ACC112 (cell line): ENCODE results near the gene OR4D10.
"Not testable (repeated sequence)": the region's sequence is repeated elsewhere in the genome, so short reads cannot be mapped to it uniquely, and the experiment has no call there.

ENCODE experiments used
- H2AFZ ChIP-seq: fragments of 200-600 bp; sonication (generic); one replicate; pipeline ENCODE4 v1.6.0; 2017; ENCODE audit warnings: antibody characterized with exemption, low read length; ENCODE audit not compliant: unreplicated experiment
- H3K27ac ChIP-seq: fragments of 200-600 bp; sonication (generic); 2 replicates; pipeline ENCODE4 v1.5.1; 2014; ENCODE audit warnings: low read depth, mild to moderate bottlenecking, antibody characterized with exemption, low read length, moderate library complexity
- H3K27me3 ChIP-seq: fragments of 200-600 bp; sonication (generic); 2 replicates; pipeline ENCODE4 v1.6.1; 2014; ENCODE audit warnings: mild to moderate bottlenecking, antibody characterized with exemption, low read length, moderate library complexity, mixed read lengths; ENCODE audit not compliant: insufficient read depth
- H3K36me3 ChIP-seq: fragments of 200-600 bp; sonication (generic); 2 replicates; pipeline ENCODE4 v1.6.1; 2016; ENCODE audit warnings: mild to moderate bottlenecking, antibody characterized with exemption, low read length, moderate library complexity, mixed read lengths; ENCODE audit not compliant: insufficient read depth
- H3K4me1 ChIP-seq: fragments of 200-600 bp; sonication (generic); one replicate; pipeline ENCODE4 v1.6.1; 2016; ENCODE audit warnings: low read length, mixed read lengths; ENCODE audit not compliant: insufficient read depth, unreplicated experiment, control insufficient read depth
- H3K4me3 ChIP-seq: fragments of 200-600 bp; sonication (generic); 2 replicates; pipeline ENCODE4 v1.5.1; 2014; ENCODE audit warnings: mild to moderate bottlenecking, low read depth, low read length
- H3K79me2 ChIP-seq: fragments of 200-600 bp; sonication (generic); one replicate; pipeline ENCODE4 v1.6.0; 2016; ENCODE audit warnings: low read length; ENCODE audit not compliant: control insufficient read depth, unreplicated experiment, insufficient read depth

Gene OR4D10

GRCh38 chr11:59459916-59460315 is 13.2 kb upstream of the OR4D10 start:
- Histone ChIP-seq H2AFZ (no peak overlapping the region), H3K79me2 (no peaks in the 10 kb centered on the region), H3K27ac (no peak overlapping the region), H3K36me3 (no peaks in the 10 kb centered on the region), H3K4me1 (no peaks in the 10 kb centered on the region), H3K4me3 (no peak overlapping the region), H3K27me3 (peaks cover 37% of the 10 kb centered on the region)

- no peaks in the 10 kb centered on the region for H3K4me1 ChIP-seq
- H3K4me3 ChIP-seq = no peak overlapping the region
- no peak overlapping the region for H2AFZ ChIP-seq
- no peak overlapping the region for H3K27ac ChIP-seq
- no peaks in the 10 kb centered on the region for H3K36me3 ChIP-seq
- H3K27me3 ChIP-seq = peaks cover 9% of the 10 kb centered on the region; the same call in 1 of the 2 replicates
- H3K79me2 ChIP-seq = no peaks in the 10 kb centered on the region
These were observed 9.9 kb upstream of the OR4D10 start for GRCh38 chr11:59463190-59463641.

GRCh38 chr11:59475176-59475575 is 2.1 kb downstream of the OR4D10 start:
- H3K4me1 ChIP-seq = no peaks in the 10 kb centered on the region
- H3K27ac ChIP-seq = no peak overlapping the region
- no peak overlapping the region for H3K4me3 ChIP-seq
- no peak overlapping the region for H2AFZ ChIP-seq
- no peaks in the 10 kb centered on the region for H3K79me2 ChIP-seq
- no peaks in the 10 kb centered on the region for H3K36me3 ChIP-seq
- peaks cover 59% of the 10 kb centered on the region for H3K27me3 ChIP-seq

- Histone ChIP-seq H3K27ac (no peak overlapping the region), H3K27me3 (peaks cover 37% of the 10 kb centered on the region), H3K4me3 (no peak overlapping the region), H2AFZ (no peak overlapping the region), H3K36me3 (no peaks in the 10 kb centered on the region), H3K79me2 (no peaks in the 10 kb centered on the region), H3K4me1 (no peaks in the 10 kb centered on the region)
These were observed 6.8 kb downstream of the OR4D10 start for GRCh38 chr11:59479906-59480305.

- H3K27ac ChIP-seq = no peak overlapping the region
- H3K36me3 ChIP-seq = no peaks in the 10 kb centered on the region
- no peak overlapping the region for H2AFZ ChIP-seq
- peaks cover 35% of the 10 kb centered on the region for H3K27me3 ChIP-seq
- no peaks in the 10 kb centered on the region for H3K4me1 ChIP-seq
- H3K79me2 ChIP-seq = no peaks in the 10 kb centered on the region
- H3K4me3 ChIP-seq = no peak overlapping the region
These were observed 7.2 kb downstream of the OR4D10 start for GRCh38 chr11:59480359-59480758.

- no peak overlapping the region for H3K27ac ChIP-seq
- H3K27me3 ChIP-seq = peaks cover 55% of the 10 kb centered on the region
- H3K4me3 ChIP-seq = no peak overlapping the region
- no peaks in the 10 kb centered on the region for H3K79me2 ChIP-seq
- no peaks in the 10 kb centered on the region for H3K4me1 ChIP-seq
- no peak overlapping the region for H2AFZ ChIP-seq
- H3K36me3 ChIP-seq = no peaks in the 10 kb centered on the region
These were observed 28.8 kb downstream of the OR4D10 start for GRCh38 chr11:59501931-59502330.

GRCh38 chr11:59503276-59503675 is 30.2 kb downstream of the OR4D10 start, which contains the start of gene OR4D11:
Gene OR4D11 (plus strand): TSS chr11:59503576. CDS start chr11:59503576, 0 bp downstream.
- H2AFZ ChIP-seq = no peak within 1 kb of the TSS
- no peak within 1 kb of the TSS for H3K27ac ChIP-seq
- no peaks in the 10 kb centered on the region for H3K4me1 ChIP-seq
- peaks cover 42% of the 10 kb centered on the region for H3K27me3 ChIP-seq
- H3K4me3 ChIP-seq = no peak within 1 kb of the TSS
- H3K36me3 ChIP-seq = no peaks in the 10 kb centered on the region
- H3K79me2 ChIP-seq = no peaks in the 10 kb centered on the region

- H3K27ac ChIP-seq = no peak within 1 kb of the TSS
- H3K79me2 ChIP-seq = no peaks in the 10 kb centered on the region
- no peaks in the 10 kb centered on the region for H3K36me3 ChIP-seq
- H3K4me3 ChIP-seq = no peak within 1 kb of the TSS
- peaks cover 24% of the 10 kb centered on the region for H3K27me3 ChIP-seq
- H3K4me1 ChIP-seq = no peaks in the 10 kb centered on the region
- H2AFZ ChIP-seq = no peak within 1 kb of the TSS
These were observed 38.0 kb downstream of the OR4D10 start, which contains the start of gene OR4D9 for GRCh38 chr11:59510941-59511589. Gene OR4D9 (plus strand): TSS chr11:59511539. CDS start chr11:59514913, 3,374 bp downstream.

GRCh38 chr11:59511675-59512074 is 38.6 kb downstream of the OR4D10 start:
- no peaks in the 10 kb centered on the region for H3K4me1 ChIP-seq
- H3K79me2 ChIP-seq = no peaks in the 10 kb centered on the region
- peaks cover 24% of the 10 kb centered on the region for H3K27me3 ChIP-seq
- no peak overlapping the region for H3K27ac ChIP-seq
- no peaks in the 10 kb centered on the region for H3K36me3 ChIP-seq
- H3K4me3 ChIP-seq = no peak overlapping the region
- H2AFZ ChIP-seq = no peak overlapping the region

GRCh38 chr11:59520139-59520538 is 47.0 kb downstream of the OR4D10 start:
- not testable (repeated sequence) for H3K4me1 ChIP-seq, H2AFZ ChIP-seq, H3K27ac ChIP-seq, H3K36me3 ChIP-seq, H3K4me3 ChIP-seq, H3K79me2 ChIP-seq
- H3K27me3 ChIP-seq = peaks cover 71% of the 10 kb centered on the region

GRCh38 chr11:59520741-59521140 is 47.6 kb downstream of the OR4D10 start:
- Histone ChIP-seq H3K79me2 (no peaks in the 10 kb centered on the region), H3K27me3 (peaks cover 69% of the 10 kb centered on the region)

More at GRCh38 chr11:59520741-59521140, 47.6 kb downstream of the OR4D10 start:
- Histone ChIP-seq H3K36me3 (no peaks in the 10 kb centered on the region), H2AFZ (no peak overlapping the region), H3K4me1 (no peaks in the 10 kb centered on the region), H3K4me3 (no peak overlapping the region), H3K27ac (no peak overlapping the region)
